T-helper 2 cell (primary cell): ENCODE results near the gene KBTBD4.

Experiments used
- DNase-seq, 5 experiments: peaks; one replicate each; pipeline versions ENCODE4 v3.0.0 to v3.0.0-alpha.2; 2012 to 2022
- total RNA-seq, 2 donors: gene quantifications; one replicate each; lab custom pipeline; 2026; lab: John Stamatoyannopoulos, UW

The KBTBD4 gene
- 38.4 to 39.0 reads per million in 2 donors for total RNA-seq

- peak; percentile 69 to 93 (median 79) for DNase-seq
Observed at GRCh38 chr11:47578524-47579494, at the start of gene KBTBD4, which contains the start of gene NDUFS3. Gene KBTBD4 (minus strand): TSS chr11:47578970. CDS start chr11:47578951, 19 bp downstream. Gene NDUFS3 (plus strand): TSS chr11:47579074. CDS start chr11:47579092, 18 bp downstream.

- no peak for DNase-seq
Observed at GRCh38 chr11:47628026-47628425, 49.3 kb upstream of the KBTBD4 start.

DNA sequence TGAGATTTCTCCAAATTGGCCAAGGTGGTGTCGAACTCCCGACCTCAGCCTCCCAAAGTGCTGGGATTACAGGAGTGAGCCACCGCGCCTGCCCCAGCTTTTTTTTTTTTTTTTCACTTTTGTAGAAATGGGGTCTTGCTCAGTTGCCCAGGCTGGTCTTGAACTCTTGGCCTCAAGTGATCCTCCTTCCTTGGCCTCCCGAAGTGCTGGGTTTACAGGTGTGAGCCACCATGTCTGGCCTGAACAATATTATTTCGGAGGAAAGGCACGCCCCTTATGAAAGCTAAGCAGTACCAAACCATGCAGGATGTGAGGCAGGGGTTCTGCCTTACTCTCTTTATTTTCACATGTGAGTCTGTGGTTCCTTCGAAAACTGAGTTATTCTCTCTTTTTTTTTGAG is 47.5 kb upstream of the KBTBD4 start:
- DNase-seq, result no peak

DNA sequence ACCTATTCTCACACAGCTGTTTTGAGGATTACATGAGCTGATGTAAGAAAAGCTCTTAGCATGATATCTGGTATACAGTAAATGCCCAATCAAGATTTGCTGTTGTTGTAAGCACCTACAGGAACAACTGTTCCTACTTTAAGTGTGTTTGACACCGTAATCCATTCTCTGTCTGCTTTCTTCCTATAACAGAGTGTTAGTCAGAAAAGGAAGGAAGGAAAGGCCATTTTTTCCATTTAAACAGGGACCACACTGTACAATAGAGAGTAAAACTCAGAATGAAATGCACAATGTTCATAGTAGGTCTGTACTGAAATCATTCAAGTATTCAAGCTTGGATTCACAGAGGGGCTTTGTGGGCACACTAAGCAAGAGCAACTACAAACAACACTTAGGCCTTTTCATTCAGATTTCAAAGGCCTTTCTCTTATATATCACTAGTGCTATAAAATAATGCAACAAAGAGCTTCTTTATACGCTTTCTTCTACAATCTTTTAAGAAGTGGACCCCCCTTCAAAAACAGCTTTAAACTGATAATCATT is 42.1 kb upstream of the KBTBD4 start:
- no peak for DNase-seq

GRCh38 chr11:47617417-47617809 is 38.6 kb upstream of the KBTBD4 start:
- DNase-seq, result peak in 1 of 5 experiments; percentile 47

GRCh38 chr11:47616726-47617416 is 38.1 kb upstream of the KBTBD4 start:
- DNase-seq, result peak in 1 of 5 experiments; percentile 55

GRCh38 chr11:47615249-47615648 is 36.5 kb upstream of the KBTBD4 start:
- no peak for DNase-seq

GRCh38 chr11:47611348-47611794 is 32.6 kb upstream of the KBTBD4 start:
- no peak for DNase-seq

DNA sequence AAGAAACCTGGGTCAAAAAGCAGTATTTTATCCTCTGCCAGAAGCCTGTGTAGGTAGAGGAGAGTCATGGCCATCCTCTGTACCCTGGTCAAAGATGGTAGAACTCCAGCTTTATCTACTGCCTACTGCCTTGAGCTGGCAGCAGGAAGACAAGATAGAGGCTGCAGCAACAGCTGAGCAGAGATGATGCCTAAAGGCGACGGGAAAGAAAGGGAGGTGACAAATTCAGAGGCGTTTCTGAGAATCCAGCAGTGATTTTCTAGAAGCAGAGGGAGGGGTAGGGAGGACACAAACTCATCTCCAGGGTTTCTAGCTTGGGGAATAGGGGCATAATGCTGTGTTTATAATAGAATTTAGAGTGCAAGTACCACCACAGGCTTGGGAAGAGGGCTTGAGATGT is 30.9 kb upstream of the KBTBD4 start:
- DNase-seq, result no peak

DNA sequence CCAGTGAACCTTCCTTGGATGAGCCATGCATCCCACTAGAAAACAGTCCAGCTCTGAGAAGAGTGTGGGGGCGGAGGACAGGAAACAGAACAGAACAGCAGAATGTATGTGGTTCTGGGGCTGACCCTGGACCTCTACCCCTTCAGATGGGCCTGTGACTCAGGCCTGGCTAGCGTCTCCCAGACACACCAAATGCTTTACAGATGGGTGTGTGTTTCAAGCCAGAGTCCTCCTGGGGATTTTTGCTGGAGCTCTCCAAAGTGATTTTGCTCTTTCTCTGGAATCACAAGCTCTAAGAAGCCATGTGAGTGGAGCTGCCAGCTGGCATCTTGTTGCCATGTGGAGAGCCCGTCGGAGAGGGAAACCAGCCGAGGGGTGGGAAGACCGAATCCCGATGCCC is 28.6 kb upstream of the KBTBD4 start:
- DNase-seq, result no peak

GRCh38 chr11:47606731-47607130 is 28.0 kb upstream of the KBTBD4 start:
- DNase-seq, result no peak

DNA sequence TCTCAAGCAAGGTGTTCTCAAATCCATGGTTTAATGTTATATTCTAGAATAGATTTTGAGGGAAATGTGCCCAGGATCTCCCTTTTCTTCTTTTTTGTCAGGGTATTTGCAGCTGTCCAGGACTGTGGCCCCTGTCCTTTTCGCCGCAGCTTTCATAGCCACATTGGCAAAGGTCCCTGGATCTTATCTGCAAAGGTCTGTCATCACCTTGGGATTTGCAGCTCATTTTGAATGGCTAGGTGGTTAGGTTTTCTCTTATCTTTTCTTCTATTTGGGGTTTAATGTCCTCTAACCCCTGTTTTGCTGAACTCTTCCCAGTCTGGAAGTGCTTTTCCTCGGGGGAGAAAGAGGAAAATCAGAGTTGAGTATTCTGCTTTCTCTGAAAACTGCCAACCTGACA is 27.2 kb upstream of the KBTBD4 start:
- no peak for DNase-seq

GRCh38 chr11:47603295-47603694 is 24.5 kb upstream of the KBTBD4 start:
- no peak for DNase-seq

GRCh38 chr11:47599902-47600301 is 21.1 kb upstream of the KBTBD4 start:
- DNase-seq, result no peak

DNA sequence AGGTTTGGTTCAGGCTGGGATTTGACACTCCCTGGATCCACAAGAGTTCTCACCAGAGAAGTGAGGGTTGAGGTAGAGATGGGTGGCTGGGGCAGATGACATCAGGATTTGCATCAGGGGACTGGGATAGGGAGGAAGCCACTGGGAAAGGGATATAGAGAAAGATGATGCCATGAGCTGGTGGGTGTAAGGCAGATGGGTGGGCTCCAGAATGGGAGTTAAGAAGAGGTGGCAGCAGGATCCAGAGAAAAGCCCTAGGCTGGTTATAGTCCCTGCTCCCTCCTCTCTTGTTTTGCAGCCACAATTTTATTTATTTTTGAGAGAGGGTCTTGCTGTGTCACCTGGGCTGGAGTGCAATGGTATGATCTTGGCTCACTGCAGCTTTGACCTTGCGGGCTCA is 17.2 kb upstream of the KBTBD4 start:
- no peak for DNase-seq

DNA sequence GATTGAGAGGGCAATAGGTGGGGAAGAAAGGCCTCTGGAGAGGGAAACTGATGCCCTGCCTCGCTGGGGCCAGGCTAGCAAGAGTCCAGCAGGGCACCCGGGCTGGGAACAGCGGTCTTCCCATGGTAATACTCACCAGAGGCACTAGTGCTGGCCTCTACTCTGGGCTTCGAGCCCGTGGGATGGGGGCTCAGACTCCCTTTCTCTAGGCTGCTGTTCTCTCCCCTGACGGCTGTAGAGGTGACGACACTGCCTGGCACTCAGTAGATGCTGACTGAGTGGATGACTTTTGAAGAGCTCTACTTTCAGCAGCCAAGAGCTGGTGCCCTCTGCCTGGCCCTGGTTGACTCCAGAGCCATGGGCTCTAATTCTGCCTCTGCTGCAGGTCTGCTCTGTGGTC is 16.3 kb upstream of the KBTBD4 start:
- DNase-seq, result no peak

DNA sequence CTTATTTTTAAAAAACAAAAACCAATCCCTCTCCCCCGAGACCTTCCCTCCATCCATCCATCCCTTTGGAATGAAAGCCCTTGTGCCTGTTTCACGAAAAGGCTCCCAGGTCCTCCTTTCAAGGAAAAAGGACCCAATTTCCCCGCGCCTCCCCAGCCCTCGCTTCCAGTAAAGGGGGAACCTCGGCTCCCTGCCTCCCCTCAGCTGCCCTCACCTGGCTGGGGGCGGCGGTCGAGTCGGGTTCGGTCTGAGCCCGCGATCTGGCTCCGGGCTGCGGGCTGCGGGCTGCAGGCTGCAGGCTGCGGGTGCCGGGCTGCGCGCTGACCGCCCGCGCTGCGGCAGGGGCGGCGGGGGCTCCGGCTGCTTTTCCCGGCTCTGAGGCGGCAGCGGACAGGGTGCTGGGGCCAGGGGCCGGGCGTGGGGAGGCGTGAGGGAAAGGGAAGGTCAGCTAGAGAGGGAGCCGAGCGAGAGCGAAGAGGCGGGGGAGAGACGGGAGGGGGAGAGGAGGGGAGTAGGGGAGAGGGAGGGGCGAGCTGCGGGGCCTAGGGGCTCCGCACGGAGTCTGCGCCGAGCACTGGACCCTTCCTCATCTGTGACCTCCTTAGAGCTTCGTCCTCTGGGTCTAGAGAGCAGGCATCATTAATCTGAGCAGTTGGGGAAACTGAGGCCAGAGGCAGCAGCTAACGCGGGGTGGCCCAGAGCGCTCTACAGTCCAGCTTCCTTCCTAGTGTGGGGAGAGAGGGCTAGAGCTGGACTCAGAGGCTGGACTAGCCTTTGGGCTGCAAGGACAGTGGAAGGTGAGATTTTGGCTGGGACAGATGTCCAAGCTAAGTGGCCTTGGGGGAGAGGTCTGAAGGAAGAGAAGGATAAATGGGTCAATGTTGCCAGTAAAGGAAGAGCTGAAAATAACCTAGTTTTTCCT is 15.4 kb upstream of the KBTBD4 start, which contains the start of gene C1QTNF4:
C1QTNF4 (minus strand) TSS at position 478 of the 922 bp plus-strand sequence. CDS start 3,601 bp downstream, outside the sequence.
- no peak for DNase-seq

- no peak for DNase-seq
Observed at GRCh38 chr11:47593492-47593933, 14.7 kb upstream of the KBTBD4 start.

DNA sequence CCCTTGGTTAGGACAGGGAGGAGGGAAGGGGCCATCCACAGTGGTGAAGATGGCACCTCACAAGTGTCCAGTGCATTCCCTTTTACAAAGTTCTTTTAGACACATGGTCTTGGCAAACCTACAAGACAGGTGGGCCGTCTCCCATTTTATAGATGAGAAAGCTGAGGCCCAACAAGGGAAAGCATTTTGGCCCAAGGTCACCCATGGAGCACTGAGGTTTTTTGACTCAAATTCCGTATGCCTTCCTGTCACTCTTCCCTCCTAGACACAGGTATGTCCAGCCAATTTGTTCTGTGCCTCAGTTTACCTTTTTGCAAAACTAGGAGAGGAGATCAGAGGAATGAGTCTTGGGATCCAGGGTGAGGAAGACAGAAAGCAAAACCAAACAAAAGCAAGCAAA is 14.2 kb upstream of the KBTBD4 start:
- no peak for DNase-seq

DNA sequence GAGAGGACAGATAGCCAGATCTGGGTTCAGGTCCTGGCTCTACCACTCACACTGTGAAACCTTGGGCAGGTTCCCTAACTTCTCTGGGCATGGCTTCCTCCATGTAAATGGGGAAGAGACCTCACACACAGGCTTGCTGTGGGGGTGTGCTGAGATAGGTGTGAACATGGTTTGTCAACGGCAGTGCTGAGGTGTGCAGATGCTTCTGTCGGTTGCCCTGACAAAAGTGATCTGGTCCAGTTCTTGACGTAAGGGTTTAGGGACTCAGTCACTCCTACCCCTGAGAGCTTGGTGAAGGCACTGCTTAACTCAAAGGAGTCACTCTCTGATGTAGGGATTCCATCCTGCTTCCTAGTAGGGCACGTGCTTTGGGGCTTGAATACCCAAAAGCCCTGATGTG is 13.5 kb upstream of the KBTBD4 start:
- no peak for DNase-seq

DNA sequence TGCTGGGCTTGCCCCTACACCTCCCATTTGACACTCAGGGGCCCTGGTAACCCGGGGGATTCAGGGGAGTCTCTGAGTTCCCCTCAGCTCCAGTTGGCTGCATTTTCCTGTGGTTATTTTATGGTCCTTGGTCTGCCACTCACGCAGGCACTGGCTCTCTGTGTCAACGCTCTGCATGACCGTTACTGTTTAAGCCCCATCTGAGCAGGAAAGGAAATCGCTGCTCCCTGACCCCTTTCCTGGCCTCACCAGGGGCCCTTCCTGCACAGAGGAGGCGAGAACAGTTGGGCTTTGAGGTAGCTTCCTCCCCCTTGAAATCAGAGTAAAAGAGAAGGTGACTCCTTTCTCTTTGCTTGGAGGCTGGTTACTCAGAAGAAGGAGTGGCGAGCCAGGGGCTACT is 13.0 kb upstream of the KBTBD4 start:
- no peak for DNase-seq
